ENCODE results near the gene LRMDA. TPM values are rescaled to one million over a fixed set of nuclear protein-coding genes. Genes with fewer than 3 reads are reported as not detected.
A peak's percentile ranks its signal among the peaks of the same experiment; 100 is the strongest.

LRMDA gene
- polyA plus RNA-seq, 1 donor from 2014 or later = not detected

DNA sequence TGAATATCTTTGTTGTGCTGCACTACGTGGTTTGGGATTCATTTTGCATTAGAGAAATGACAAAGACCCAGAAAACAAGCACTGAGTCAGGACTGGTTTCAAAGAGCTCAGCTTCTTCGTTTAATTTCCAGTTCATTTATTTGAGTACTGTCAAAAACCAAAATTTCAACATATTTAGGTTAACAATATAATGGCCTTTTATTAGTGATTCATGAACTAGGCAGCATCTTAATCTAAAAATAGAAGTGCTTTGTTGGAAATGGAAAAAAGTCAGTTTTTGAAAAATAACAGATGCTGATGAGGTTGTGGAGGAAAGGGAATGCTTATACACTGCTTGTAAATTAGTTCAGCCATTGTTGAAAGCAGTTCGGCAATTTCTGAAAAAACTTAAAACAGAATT lies 856.4 kb downstream of the LRMDA start:
- peaks cover 1% of the 10 kb centered on the region for H3K27me3 Mint-ChIP-seq
- peaks cover 0 to 3% (median 3%) of the 10 kb centered on the region in 3 donors for H3K9me3 Mint-ChIP-seq
- H3K4me3 Mint-ChIP-seq = no peak overlapping the region
- H3K4me1 Mint-ChIP-seq = no peaks in the 10 kb centered on the region
- H3K36me3 Mint-ChIP-seq = peaks cover 4% of the 10 kb centered on the region
- H3K27ac Mint-ChIP-seq = no peak overlapping the region

DNA sequence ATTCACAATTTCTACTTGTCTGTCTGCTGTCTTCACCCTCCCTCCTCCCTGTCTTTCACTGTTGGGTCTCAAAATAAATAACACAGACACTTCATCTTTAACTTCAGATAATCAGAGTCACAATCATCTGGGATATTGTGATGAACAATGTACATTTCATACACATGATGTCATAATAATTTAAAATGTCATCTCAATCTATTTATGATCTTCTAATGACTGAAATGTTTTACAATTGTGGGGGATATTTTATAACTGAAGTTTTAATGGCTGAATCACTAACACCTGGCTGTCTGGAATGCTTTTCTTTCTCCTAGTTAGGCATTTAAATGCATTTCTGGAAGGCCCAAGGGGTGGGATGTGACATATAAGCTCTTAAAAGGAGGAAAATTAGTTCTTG lies 859.8 kb downstream of the LRMDA start:
- H3K4me1 Mint-ChIP-seq = no peaks in the 10 kb centered on the region
- no peak overlapping the region for H3K27ac Mint-ChIP-seq
- H3K4me3 Mint-ChIP-seq = no peak overlapping the region
- peaks cover 1% of the 10 kb centered on the region for H3K27me3 Mint-ChIP-seq
- peaks cover 0 to 2% (median 0%) of the 10 kb centered on the region in 3 donors for H3K9me3 Mint-ChIP-seq
- peaks cover 2% of the 10 kb centered on the region for H3K36me3 Mint-ChIP-seq

DNA sequence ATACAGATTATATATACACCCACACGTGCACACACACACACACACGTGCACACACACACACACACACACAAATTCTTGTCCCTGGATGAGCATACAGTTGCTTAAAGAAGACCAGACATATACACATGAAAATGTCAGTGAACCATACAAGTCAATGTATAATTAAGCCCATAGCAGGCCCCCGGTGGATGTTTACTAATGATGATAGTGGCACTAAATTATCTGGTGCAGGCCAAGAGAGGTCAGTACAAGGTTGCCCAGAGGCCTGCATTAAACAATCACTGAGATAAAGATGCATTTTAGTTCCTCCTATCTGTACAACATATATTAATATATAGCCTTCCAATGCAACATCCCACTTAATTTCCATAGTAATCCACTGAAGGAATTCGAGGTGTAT lies 860.5 kb downstream of the LRMDA start:
- Mint-ChIP-seq H3K27ac (no peak overlapping the region), H3K4me3 (no peak overlapping the region), H3K36me3 (peaks cover 2% of the 10 kb centered on the region), H3K27me3 (peaks cover 1% of the 10 kb centered on the region), H3K4me1 (no peaks in the 10 kb centered on the region), H3K9me3 (peaks cover 0 to 3% (median 0%) of the 10 kb centered on the region in 3 donors)

DNA sequence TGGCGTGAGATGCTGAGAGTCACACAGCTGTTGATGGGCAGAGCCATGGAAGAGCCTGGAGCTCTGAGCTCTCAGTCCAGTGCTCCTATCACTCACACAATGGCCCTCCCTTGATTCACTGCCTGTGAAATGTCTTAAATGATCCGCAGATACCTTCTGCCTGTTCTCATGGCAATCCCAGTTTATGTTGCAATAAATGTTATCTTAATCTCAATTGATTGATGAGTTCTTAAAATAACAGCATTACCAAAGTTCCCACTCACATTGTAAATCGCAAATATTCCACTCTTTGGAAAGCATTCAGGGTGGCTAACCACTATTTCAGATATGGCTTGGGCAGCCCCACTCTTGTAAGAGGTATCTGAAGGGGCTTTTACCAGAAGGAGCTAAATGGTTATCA lies 865.5 kb downstream of the LRMDA start:
- Mint-ChIP-seq H3K9me3 (peaks cover 0 to 3% (median 0%) of the 10 kb centered on the region in 3 donors), H3K27me3 (peaks cover 1% of the 10 kb centered on the region), H3K4me3 (no peak overlapping the region), H3K27ac (no peak overlapping the region), H3K36me3 (no peaks in the 10 kb centered on the region), H3K4me1 (no peaks in the 10 kb centered on the region)

DNA sequence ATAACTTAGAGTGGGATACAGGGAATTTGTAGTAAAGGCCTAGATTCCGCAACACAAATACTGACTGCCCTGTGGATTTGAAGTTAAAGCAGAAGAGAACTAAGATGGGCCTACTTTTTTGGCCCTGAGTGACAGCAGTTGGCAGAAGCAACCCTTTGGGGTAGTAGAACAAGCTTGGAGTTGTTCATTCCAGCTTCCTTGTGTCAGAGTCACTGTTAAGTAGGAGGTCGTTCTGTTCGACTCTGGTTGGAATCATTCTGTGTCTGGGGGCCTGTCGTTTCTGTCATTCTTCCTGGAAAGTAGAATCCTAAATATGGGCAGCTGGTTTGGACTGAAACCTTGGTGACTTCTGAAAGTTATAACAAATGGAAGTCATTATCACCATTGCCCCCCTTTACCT lies 865.9 kb downstream of the LRMDA start:
- no peak overlapping the region for H3K4me3 Mint-ChIP-seq
- peaks cover 0 to 3% (median 0%) of the 10 kb centered on the region in 3 donors for H3K9me3 Mint-ChIP-seq
- H3K27ac Mint-ChIP-seq = no peak overlapping the region
- no peaks in the 10 kb centered on the region for H3K36me3 Mint-ChIP-seq
- H3K27me3 Mint-ChIP-seq = no peaks in the 10 kb centered on the region
- no peaks in the 10 kb centered on the region for H3K4me1 Mint-ChIP-seq

DNA sequence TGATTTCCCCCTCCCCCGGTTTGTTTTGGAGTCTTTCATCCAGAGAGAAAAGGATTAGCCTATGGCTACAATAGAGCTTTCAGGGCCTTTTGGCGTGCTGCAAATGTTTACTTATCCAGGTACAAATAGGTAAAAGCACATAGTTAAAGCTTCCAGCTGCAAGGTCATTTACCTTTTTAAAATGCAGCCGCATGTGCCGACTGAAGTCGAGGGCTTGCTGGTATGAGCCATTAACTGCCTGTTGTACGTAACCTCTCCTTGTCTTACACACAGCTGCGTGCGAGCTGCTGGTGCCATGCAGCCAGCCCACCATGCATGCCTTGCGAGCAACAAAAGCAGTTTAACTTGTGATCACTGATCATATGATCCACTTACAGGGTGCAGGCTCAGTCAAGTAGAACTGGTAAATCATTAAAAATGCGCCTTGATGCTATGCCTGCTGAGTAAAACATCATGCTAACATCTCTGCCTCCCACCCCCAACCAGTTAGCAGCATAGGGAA lies 866.4 kb downstream of the LRMDA start:
- H3K4me1 Mint-ChIP-seq = no peaks in the 10 kb centered on the region
- peaks cover 0 to 3% (median 0%) of the 10 kb centered on the region in 3 donors for H3K9me3 Mint-ChIP-seq
- no peaks in the 10 kb centered on the region for H3K27me3 Mint-ChIP-seq
- no peak overlapping the region for H3K4me3 Mint-ChIP-seq
- no peaks in the 10 kb centered on the region for H3K36me3 Mint-ChIP-seq
- H3K27ac Mint-ChIP-seq = no peak overlapping the region

DNA sequence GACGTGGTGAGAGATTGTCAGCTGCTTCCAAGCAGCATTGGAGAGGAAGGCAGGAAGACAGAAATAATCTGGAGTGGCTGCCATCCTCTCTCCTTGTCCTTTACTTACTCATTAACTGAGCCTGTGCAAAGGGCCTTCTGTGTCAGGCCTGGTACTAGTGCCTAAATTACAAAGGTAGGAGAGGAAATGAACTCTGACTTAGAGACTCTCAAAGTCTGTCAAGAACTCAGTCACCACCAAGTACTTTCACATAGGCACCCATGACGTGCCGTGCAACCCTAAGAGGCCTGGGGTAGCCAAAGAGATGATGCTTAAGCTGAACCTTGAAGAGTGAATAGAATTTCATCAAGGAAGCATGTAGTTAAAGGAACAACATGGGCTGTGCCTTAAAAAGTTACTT lies 866.9 kb downstream of the LRMDA start:
- H3K36me3 Mint-ChIP-seq = no peaks in the 10 kb centered on the region
- H3K27me3 Mint-ChIP-seq = no peaks in the 10 kb centered on the region
- H3K9me3 Mint-ChIP-seq = peaks cover 0 to 3% (median 0%) of the 10 kb centered on the region in 3 donors
- no peak overlapping the region for H3K4me3 Mint-ChIP-seq
- no peaks in the 10 kb centered on the region for H3K4me1 Mint-ChIP-seq
- H3K27ac Mint-ChIP-seq = no peak overlapping the region

DNA sequence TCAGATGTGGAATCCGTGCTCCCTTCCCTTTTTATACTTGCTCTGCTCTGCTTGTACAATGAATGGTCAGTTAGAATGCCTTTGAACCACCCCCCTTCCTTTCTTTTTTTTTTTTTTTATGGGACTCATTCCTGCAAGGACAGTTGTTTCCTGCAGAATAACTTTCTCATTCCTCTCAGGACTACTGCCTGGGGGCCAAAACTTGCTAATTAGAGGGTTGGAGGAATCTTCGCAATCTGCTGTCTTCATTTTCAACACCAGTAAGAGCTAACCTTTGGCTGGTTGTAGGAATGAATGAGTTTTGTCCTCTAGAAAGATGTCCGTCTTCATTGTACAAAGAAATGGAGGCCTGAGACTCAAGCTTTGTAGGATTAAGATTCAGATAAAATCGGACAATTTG lies 868.1 kb downstream of the LRMDA start:
- Mint-ChIP-seq H3K36me3 (no peaks in the 10 kb centered on the region), H3K4me1 (no peaks in the 10 kb centered on the region), H3K27me3 (no peaks in the 10 kb centered on the region), H3K9me3 (peaks cover 0 to 8% (median 0%) of the 10 kb centered on the region in 3 donors), H3K27ac (peak overlapping the region in 1 of 3 donors; percentile 40), H3K4me3 (no peak overlapping the region)

DNA sequence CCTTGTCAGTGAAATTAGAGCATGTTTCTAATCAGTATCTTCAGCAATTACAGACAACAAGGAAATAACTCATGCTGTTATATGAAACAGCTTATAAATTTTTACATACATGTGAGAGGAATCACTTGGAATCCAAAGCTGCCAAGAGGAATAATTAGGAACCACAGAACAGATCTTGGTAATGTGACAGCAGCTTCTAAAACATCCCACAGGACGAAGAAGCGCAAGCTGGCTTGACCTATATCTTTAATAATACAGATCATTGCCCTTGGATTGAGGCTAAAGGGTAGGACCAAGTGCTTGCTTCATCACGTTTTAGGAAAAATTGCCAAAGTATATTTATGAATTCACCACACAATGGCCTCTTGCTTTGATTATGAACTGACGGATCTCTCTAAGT lies 869.8 kb downstream of the LRMDA start:
- no peak overlapping the region for H3K27ac Mint-ChIP-seq
- H3K4me3 Mint-ChIP-seq = no peak overlapping the region
- H3K27me3 Mint-ChIP-seq = no peaks in the 10 kb centered on the region
- H3K36me3 Mint-ChIP-seq = no peaks in the 10 kb centered on the region
- peaks cover 0 to 6% (median 0%) of the 10 kb centered on the region in 3 donors for H3K9me3 Mint-ChIP-seq
- H3K4me1 Mint-ChIP-seq = no peaks in the 10 kb centered on the region

DNA sequence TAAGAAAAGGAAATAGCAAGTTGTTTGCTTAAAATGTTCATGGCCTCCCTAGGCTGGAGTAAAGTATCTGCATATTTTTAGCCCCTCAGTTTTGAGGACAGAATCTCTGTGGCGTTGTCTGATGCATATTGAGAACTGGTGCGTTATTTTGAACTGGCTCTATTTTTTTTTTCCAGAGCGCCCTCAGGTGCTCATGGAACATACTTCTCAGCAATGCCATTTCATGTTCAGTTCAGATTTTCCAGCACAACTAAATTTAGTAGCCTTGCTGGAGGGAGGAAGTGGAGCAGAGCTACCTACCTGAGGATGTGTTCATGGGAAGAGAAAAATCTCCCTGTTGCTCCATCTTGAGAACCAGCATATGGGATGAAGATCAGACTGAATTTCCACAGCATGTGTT lies 870.5 kb downstream of the LRMDA start:
- H3K4me3 Mint-ChIP-seq = no peak overlapping the region
- no peaks in the 10 kb centered on the region for H3K27me3 Mint-ChIP-seq
- no peak overlapping the region for H3K27ac Mint-ChIP-seq
- peaks cover 0 to 5% (median 0%) of the 10 kb centered on the region in 3 donors for H3K9me3 Mint-ChIP-seq
- H3K36me3 Mint-ChIP-seq = no peaks in the 10 kb centered on the region
- no peaks in the 10 kb centered on the region for H3K4me1 Mint-ChIP-seq

DNA sequence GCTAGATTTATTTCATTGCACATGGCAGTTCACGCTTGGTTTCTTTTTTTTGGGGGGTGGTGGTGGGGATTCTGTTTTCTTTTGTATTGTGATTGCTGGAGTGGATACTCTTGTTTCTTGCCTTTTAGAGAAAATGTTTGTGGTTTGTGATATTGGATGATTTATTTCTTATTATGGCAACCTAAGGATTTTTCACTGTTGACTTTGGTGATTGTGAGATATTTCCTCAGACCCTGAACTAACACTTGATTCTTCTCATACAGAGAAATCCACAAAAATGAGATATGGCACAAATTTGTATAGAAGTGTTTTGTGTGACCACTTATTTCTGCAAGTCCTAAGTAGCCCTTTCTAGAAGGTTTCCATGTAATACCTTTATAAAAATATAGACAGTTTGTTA lies 871.1 kb downstream of the LRMDA start:
- Mint-ChIP-seq H3K9me3 (peaks cover 0 to 5% (median 0%) of the 10 kb centered on the region in 3 donors), H3K36me3 (no peaks in the 10 kb centered on the region), H3K4me1 (no peaks in the 10 kb centered on the region), H3K27me3 (no peaks in the 10 kb centered on the region), H3K4me3 (no peak overlapping the region), H3K27ac (no peak overlapping the region)

DNA sequence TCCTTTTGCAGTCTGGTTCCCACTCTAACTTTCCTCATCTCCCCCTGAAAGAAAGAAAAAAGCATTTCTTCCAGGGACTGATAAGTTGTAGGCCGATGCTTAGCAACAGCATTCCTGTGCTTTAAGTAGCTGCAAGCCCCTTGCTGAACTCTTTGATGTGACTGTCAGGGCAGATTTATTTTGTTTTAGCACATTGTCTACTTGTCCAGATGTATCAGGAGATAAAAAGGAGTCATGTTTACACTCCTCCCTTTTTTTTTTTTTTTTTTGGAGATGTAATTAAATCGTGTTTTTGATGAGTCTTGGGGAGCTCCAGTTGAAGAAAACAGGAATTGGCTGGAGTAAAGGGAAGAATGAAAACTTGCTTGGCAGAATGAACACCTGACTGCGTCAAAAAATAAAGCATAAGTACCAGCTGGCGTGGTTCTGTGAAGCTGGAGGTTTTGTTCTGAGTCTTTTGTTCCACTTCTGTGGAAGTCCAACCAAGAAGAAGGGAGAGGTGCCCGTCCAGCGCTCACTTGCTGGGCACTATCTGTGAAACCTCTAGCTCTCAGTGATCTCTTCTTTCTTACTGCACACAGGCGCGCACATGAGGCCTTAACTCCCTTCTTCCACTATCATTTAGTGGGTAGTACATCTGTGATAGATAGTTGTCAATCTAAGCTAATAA lies 871.7 kb downstream of the LRMDA start:
- H3K4me1 Mint-ChIP-seq = no peaks in the 10 kb centered on the region
- no peak overlapping the region for H3K27ac Mint-ChIP-seq
- no peaks in the 10 kb centered on the region for H3K27me3 Mint-ChIP-seq
- peaks cover 0 to 5% (median 0%) of the 10 kb centered on the region in 3 donors for H3K9me3 Mint-ChIP-seq
- no peak overlapping the region for H3K4me3 Mint-ChIP-seq
- no peaks in the 10 kb centered on the region for H3K36me3 Mint-ChIP-seq

DNA sequence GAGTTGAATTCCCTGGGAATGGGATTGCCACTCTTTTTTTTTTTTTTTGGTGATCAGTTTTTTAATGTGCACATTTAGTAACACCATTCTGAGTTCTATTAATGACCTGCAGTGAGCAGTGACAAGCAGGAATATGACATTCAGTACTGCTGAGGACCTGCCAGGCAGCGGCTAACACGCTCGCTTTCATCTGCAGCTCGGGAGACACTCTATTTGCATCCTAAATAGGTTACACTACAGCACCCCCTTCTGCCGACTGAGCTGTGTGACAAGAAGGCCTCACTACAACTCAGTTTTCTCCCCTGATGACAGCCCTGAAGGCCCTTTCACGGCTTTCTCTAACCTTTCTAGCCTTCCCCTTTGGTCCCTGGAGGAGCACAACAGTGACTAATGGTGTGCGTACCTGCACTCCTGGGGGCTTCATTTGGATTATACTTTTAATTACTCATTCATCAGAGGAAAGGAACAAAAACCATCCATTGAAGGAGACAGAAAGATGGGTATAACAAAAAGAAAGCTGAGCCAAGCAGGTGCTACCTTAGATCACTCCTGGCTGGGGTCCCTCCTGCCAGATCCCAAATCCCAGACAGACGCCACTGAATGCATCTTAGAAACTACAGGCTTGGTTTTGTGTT lies 872.4 kb downstream of the LRMDA start:
- Mint-ChIP-seq H3K9me3 (peaks cover 0 to 5% (median 0%) of the 10 kb centered on the region in 3 donors), H3K4me1 (no peaks in the 10 kb centered on the region), H3K27me3 (no peaks in the 10 kb centered on the region), H3K4me3 (no peak overlapping the region), H3K36me3 (no peaks in the 10 kb centered on the region), H3K27ac (no peak overlapping the region)

DNA sequence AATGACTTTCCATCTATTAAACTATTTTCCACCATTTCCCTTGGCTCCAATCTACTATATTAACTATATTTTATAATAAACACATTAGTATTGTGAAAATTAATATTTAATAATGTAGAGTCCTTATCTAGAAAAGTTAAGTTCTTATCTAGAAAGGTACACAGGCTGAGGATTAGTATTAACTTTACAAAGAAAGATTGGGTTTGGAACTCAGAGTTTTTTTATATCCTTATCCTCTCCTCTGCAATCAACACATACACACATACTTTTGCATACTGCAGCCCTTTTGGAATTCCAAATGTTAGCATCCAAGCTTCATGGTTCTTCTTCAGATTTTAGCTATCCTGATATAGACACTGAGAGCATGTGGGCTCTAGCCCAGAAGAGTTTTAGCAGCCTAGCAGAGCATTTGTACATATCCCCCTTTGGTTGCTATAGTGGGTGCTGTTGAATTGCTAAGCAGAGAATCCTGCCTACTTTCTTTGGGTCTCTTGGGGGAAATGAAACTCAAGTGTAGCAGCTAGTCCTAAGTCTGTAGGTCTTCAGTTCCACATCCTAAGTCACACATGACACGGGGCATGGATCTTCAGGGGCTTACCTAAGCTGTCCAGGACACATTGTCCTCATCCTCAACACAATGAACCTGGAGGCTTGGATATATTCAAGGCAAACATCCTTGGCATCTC lies 874.6 kb downstream of the LRMDA start:
- no peak overlapping the region for H3K27ac Mint-ChIP-seq
- no peak overlapping the region for H3K4me3 Mint-ChIP-seq
- H3K36me3 Mint-ChIP-seq = no peaks in the 10 kb centered on the region
- H3K27me3 Mint-ChIP-seq = peaks cover 3% of the 10 kb centered on the region
- H3K9me3 Mint-ChIP-seq = peaks cover 0 to 5% (median 0%) of the 10 kb centered on the region in 3 donors
- H3K4me1 Mint-ChIP-seq = no peaks in the 10 kb centered on the region

DNA sequence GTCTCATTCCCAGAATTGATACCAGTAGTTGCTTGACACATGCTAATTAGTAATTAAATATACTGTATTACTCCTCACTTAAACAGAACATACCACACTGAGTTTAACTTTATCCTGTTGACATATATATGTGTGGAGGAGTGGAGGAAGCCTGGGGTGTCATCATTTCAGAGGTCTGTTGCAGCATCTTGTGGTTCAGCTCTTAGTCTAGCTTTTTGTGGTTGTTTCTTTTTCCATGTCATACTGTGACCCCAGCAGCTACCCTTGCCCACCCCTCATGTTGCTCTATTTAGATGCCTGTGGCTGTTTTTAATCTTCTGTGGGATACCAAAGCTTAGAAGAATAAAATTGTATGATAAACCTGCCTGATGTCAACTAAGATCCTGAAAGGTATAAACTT lies 875.4 kb downstream of the LRMDA start:
- H3K36me3 Mint-ChIP-seq = no peaks in the 10 kb centered on the region
- peaks cover 0 to 5% (median 0%) of the 10 kb centered on the region in 3 donors for H3K9me3 Mint-ChIP-seq
- no peak overlapping the region for H3K4me3 Mint-ChIP-seq
- H3K27ac Mint-ChIP-seq = no peak overlapping the region
- H3K4me1 Mint-ChIP-seq = no peaks in the 10 kb centered on the region
- peaks cover 3% of the 10 kb centered on the region for H3K27me3 Mint-ChIP-seq

All from IgD-negative memory B cell (primary cell).